ENCODE results near the gene DNAAF5. TPM values are rescaled to one million over a fixed set of nuclear protein-coding genes. Genes with fewer than 3 reads are reported as not detected.

The DNAAF5 gene
- total RNA-seq, 2 experiments from 2014 or later = 42.6 to 58.5 TPM

GRCh38 chr7:774161-775109 lies 47.9 kb downstream of the DNAAF5 start:
- no peaks in the 10 kb centered on the region for H4K20me1 ChIP-seq (ENCODE audit: insufficient read depth, low read length)
- no peaks in the 10 kb centered on the region for H3K79me2 ChIP-seq (ENCODE audit: insufficient read depth, low read depth, low read length)
- H3K4me1 ChIP-seq (ENCODE audit: insufficient read depth, low read length, poor library complexity, severe bottlenecking) = no peaks in the 10 kb centered on the region
- intact Hi-C loops (cut with micrococcal nuclease; ENCODE audit: unreplicated experiment) = loop anchor here (5.0 kb wide), 1 partner anchor 452 kb away; no protein-coding TSS in a partner anchor
- H3K4me3 ChIP-seq (ENCODE audit: low read depth, low read length, poor library complexity, severe bottlenecking) = no peak overlapping the region
- no peak overlapping the region for H3K27ac ChIP-seq (ENCODE audit: low read depth, low read length, poor library complexity, severe bottlenecking)
- TF ChIP-seq EZH2phosphoT487 (IDR thresholded peaks at IDR 0.05; ENCODE audit: borderline replicate concordance, low read depth, low read length) (no peak), CTCF (conservative IDR thresholded peaks at IDR 0.05; ENCODE audit: low read length) (peak; percentile 91)
- no peak overlapping the region for H2AFZ ChIP-seq (ENCODE audit: low read length)
- BruUV-seq (replicated peaks) = no TSS peak
- H3K9me3 ChIP-seq (ENCODE audit: low read length) = no peaks in the 10 kb centered on the region
- POLR2A ChIA-PET = no interaction called here
- no peak overlapping the region for H3K4me2 ChIP-seq (ENCODE audit: low read length)
- H3K36me3 ChIP-seq (ENCODE audit: insufficient read depth, low read length) = peaks cover 86% of the 10 kb centered on the region
- no peaks in the 10 kb centered on the region for H3K9me2 ChIP-seq (ENCODE audit: insufficient read depth, low read length)
- CTCF ChIA-PET (ENCODE audit: unreplicated experiment) = no interaction called here
- DNase-seq (ENCODE audit: low spot score) = peak; percentile 48

GRCh38 chr7:776381-776780 lies 49.9 kb downstream of the DNAAF5 start:
- peaks cover 93% of the 10 kb centered on the region for H3K36me3 ChIP-seq (ENCODE audit: insufficient read depth, low read length)
- no peak overlapping the region for H3K27ac ChIP-seq (ENCODE audit: low read depth, low read length, poor library complexity, severe bottlenecking)
- POLR2A ChIA-PET = no interaction called here
- no peaks in the 10 kb centered on the region for H3K9me2 ChIP-seq (ENCODE audit: insufficient read depth, low read length)
- intact Hi-C loops (cut with micrococcal nuclease; ENCODE audit: unreplicated experiment) = no loop called here
- H3K4me3 ChIP-seq (ENCODE audit: low read depth, low read length, poor library complexity, severe bottlenecking) = no peak overlapping the region
- no peak for DNase-seq (ENCODE audit: low spot score)
- BruUV-seq (replicated peaks) = no TSS peak
- H3K4me1 ChIP-seq (ENCODE audit: insufficient read depth, low read length, poor library complexity, severe bottlenecking) = no peaks in the 10 kb centered on the region
- no peaks in the 10 kb centered on the region for H3K9me3 ChIP-seq (ENCODE audit: low read length)
- H4K20me1 ChIP-seq (ENCODE audit: insufficient read depth, low read length) = no peaks in the 10 kb centered on the region
- H3K79me2 ChIP-seq (ENCODE audit: insufficient read depth, low read depth, low read length) = no peaks in the 10 kb centered on the region
- H3K4me2 ChIP-seq (ENCODE audit: low read length) = no peak overlapping the region
- H2AFZ ChIP-seq (ENCODE audit: low read length) = no peak overlapping the region
- TF ChIP-seq EZH2phosphoT487 (IDR thresholded peaks at IDR 0.05; ENCODE audit: borderline replicate concordance, low read depth, low read length) (no peak), CTCF (conservative IDR thresholded peaks at IDR 0.05; ENCODE audit: low read length) (no peak)
- CTCF ChIA-PET (ENCODE audit: unreplicated experiment) = no interaction called here
